ENCODE results near the gene ERFL.

- no peak for TF ChIP-seq CTCF (conservative IDR thresholded peaks at IDR 0.05 in 1 of 2, IDR thresholded peaks at IDR 0.05 in 1 of 2; ENCODE audit: extremely low read depth in 1 of 2, insufficient read depth in 1 of 2, low read depth in 1 of 2, low read length in 2 of 2)
- no peak for TF ChIP-seq EZH2 (IDR thresholded peaks at IDR 0.05; ENCODE audit: borderline replicate concordance, low read length)
Observed at GRCh38 chr19:41947091-41947490, 18.8 kb upstream of the ERFL start.

All from mammary epithelial cell (primary cell).